Embryonic facial prominence (tissue), 1 donor: ENCODE results near the gene ORC6.

Experiments used
- DNase-seq: peaks from one replicate; pipeline ENCODE4 v3.0.0-alpha.2; 2016; ENCODE audit errors: extremely low spot score

Gene ORC6

GRCh38 chr16:46731691-46732555 lies 42.5 kb downstream of the ORC6 start:
- DNase-seq = no peak

- DNase-seq = no peak
Measured at GRCh38 chr16:46732561-46732960, 43.1 kb downstream of the ORC6 start.

DNA sequence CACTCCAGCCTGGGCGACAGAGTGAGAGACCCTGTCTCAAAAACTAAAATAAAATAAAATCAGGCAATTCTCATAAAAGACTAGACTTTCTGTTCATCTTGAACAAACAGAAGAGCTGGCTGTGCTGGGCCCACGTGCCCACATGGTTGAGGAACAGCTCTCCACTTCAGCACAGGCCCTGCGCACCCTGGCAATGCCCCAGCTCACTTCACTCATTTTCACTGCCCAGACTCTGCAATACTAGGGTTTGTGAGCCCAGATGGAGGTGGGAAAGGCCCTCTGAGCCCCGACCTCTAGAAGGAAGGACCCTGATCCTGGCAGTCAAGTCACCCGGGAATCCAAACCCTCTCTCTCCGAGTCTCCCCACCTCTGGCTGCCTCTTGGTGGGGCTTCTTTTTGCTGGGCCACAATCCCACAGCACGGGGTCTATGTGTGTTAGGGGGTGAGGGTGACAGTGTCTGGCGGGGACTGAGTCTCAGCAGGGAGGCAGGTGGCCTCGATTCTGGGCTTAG lies 43.9 kb downstream of the ORC6 start:
- DNase-seq = no peak

DNA sequence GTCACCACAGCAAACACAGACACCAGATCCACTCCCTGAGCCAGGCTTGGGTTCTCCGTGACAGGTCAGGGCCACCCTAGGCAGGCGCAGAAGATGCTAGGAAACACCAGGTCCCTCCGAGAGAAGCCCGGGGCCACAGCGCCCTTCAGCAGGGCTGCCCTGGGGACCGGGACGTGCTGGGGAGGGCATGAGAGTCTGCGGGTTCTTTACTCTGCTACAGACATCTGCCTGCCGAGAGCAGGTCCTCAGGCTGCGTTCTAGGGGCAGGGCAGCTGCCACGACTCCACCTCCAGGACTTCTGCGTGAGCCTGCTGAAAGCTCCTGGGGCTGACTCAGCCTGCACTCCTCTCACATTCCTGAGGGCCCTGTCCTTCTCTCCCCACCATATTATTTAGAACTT lies 47.2 kb downstream of the ORC6 start:
- DNase-seq = no peak

DNA sequence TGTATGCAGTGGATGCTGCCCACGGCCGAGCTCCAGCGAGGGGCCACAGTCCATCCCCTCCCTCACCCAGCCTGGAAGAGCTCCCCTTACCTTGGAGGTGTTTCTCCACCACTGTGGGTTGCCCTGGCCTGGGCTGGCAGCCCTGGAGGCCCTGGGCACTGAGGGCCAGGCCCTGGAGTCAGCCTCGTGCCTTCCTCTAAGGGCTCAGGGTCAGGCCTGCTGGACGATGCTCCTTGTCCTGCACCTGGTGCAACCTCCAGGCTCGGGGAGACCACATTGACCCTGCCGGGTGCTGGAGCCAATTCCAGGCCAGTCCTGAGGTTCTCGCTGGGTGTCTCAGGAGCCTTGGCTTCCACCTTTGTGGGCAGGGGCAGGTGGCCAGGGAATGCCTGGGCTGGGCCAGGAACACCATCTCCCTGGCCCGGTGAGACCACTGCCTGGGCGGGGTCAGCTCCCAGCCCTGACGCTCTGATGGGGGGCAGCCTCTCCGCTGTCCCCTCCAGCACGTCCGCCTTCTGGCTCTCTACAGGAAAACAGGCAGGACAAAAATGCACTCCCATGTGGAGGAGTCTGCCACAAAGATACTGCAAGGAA lies 48.3 kb downstream of the ORC6 start:
- DNase-seq = no peak

DNA sequence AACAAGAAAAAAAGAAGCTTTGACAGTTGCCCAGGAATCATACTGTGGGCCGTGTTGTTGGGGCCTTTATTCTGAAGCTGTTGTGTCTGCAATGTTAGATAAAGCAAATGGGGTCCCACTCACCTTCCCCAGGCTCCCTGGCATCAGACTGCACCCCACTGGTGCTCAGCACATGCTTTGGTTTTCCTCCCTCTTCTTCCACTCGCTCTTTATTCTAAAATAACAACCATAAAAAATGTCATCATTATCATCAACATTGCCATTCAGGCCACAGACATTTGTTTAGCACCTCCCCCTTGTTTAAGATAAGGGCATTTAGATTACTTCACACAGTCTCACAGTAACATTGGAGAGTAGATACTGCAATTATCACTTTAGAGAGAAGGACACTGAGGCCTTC lies 50.5 kb downstream of the ORC6 start:
- DNase-seq = no peak

- no peak for DNase-seq
Measured at GRCh38 chr16:46743232-46743719, 53.8 kb downstream of the ORC6 start.

DNA sequence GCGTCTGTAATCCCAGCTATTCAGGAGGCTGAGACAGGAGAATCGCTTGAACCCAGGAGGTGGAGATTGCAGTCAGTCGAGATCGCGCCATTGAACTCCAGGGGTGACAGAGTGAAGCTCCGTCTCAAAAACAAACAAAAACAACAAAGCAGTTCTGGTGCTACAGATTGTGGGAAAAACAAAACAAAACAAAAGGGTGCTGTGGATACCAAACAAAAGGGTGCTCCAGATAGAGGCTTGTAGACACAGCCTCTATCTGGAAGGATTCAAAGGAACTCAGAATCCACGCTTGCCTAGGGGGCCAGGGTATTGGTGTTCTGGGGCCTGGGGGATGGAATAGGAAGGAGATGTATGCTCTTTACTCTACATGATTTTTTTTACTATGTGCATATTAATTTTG lies 56.2 kb downstream of the ORC6 start:
- no peak for DNase-seq

- no peak for DNase-seq
Measured at GRCh38 chr16:46746821-46747776, 57.6 kb downstream of the ORC6 start.
